ENCODE data around the gene CYTH3. TPM values are rescaled to one million over a fixed set of nuclear protein-coding genes. Genes with fewer than 3 reads are reported as not detected.

The CYTH3 gene
- total and polyA plus RNA-seq, 2 experiments from 2014 or later = 20.2 to 32.4 TPM

GRCh38 chr7:6164491-6164890 lies 107.9 kb downstream of the CYTH3 start:
- Histone ChIP-seq H3K9me3 (ENCODE audit: low read depth) (no peaks in the 10 kb centered on the region), H3K4me3 (no peak overlapping the region), H3K4me1 (ENCODE audit: low read depth) (peaks cover 39% of the 10 kb centered on the region), H3K36me3 (peaks cover 28% of the 10 kb centered on the region), H3K27ac (no peak overlapping the region), H3K27me3 (no peaks in the 10 kb centered on the region)
- no peak for TF ChIP-seq CTCF (IDR thresholded peaks at IDR 0.05; ENCODE audit: low read depth, low read length)
- DNase-seq (ENCODE audit: low read depth in 1 of 2, low spot score in 1 of 2) = no peak

GRCh38 chr7:6164010-6164409 lies 108.4 kb downstream of the CYTH3 start:
- no peak for DNase-seq (ENCODE audit: low read depth in 1 of 2, low spot score in 1 of 2)
- H3K36me3 ChIP-seq = peaks cover 28% of the 10 kb centered on the region
- peaks cover 39% of the 10 kb centered on the region for H3K4me1 ChIP-seq (ENCODE audit: low read depth)
- no peak overlapping the region for H3K4me3 ChIP-seq
- no peaks in the 10 kb centered on the region for H3K27me3 ChIP-seq
- H3K9me3 ChIP-seq (ENCODE audit: low read depth) = no peaks in the 10 kb centered on the region
- peak overlapping the region; percentile 81 for H3K27ac ChIP-seq
- TF ChIP-seq CTCF (IDR thresholded peaks at IDR 0.05; ENCODE audit: low read depth, low read length) = no peak

- Histone ChIP-seq H3K9me3 (ENCODE audit: low read depth) (no peaks in the 10 kb centered on the region), H3K4me3 (no peak overlapping the region), H3K27ac (peak overlapping the region; percentile 81), H3K36me3 (peaks cover 28% of the 10 kb centered on the region), H3K4me1 (ENCODE audit: low read depth) (peaks cover 39% of the 10 kb centered on the region), H3K27me3 (no peaks in the 10 kb centered on the region)
- no peak for TF ChIP-seq CTCF (IDR thresholded peaks at IDR 0.05; ENCODE audit: low read depth, low read length)
- DNase-seq (ENCODE audit: low read depth in 1 of 2, low spot score in 1 of 2) = no peak
Measured at GRCh38 chr7:6163402-6163801, 109.0 kb downstream of the CYTH3 start.

- H3K36me3 ChIP-seq = peaks cover 31% of the 10 kb centered on the region
- no peak for DNase-seq (ENCODE audit: low read depth in 1 of 2, low spot score in 1 of 2)
- peak overlapping the region; percentile 81 for H3K27ac ChIP-seq
- no peaks in the 10 kb centered on the region for H3K27me3 ChIP-seq
- no peaks in the 10 kb centered on the region for H3K9me3 ChIP-seq (ENCODE audit: low read depth)
- H3K4me1 ChIP-seq (ENCODE audit: low read depth) = peaks cover 33% of the 10 kb centered on the region
- H3K4me3 ChIP-seq = no peak overlapping the region
- no peak for TF ChIP-seq CTCF (IDR thresholded peaks at IDR 0.05; ENCODE audit: low read depth, low read length)
Measured at GRCh38 chr7:6162650-6163366, 109.6 kb downstream of the CYTH3 start.

- Histone ChIP-seq H3K4me1 (ENCODE audit: low read depth) (peaks cover 28% of the 10 kb centered on the region), H3K4me3 (no peak overlapping the region), H3K27ac (peak overlapping the region; percentile 81), H3K27me3 (no peaks in the 10 kb centered on the region), H3K9me3 (ENCODE audit: low read depth) (no peaks in the 10 kb centered on the region), H3K36me3 (peaks cover 36% of the 10 kb centered on the region)
- TF ChIP-seq CTCF (IDR thresholded peaks at IDR 0.05; ENCODE audit: low read depth, low read length) = no peak
- DNase-seq (ENCODE audit: low read depth in 1 of 2, low spot score in 1 of 2) = no peak
Measured at GRCh38 chr7:6162331-6162620, 110.1 kb downstream of the CYTH3 start.
